Sigmoid colon (tissue), 4 donors: ENCODE data around the gene SND1.

ENCODE experiments used
- EP300 ChIP-seq, 4 donors: sonication (generic); formaldehyde crosslinking; IDR thresholded peaks; one replicate each; pipeline ENCODE4 v1.6.1; 2017; ENCODE audit warnings: antibody characterized with exemption in 4 of 4
- POLR2AphosphoS5 ChIP-seq, 4 donors: sonication (generic); formaldehyde crosslinking; IDR thresholded peaks; one replicate each; pipeline ENCODE4 v1.6.1; 2017; ENCODE audit warnings: antibody characterized with exemption in 4 of 4
- TF ChIP-seq, protein P1 (sequence below), 4 experiments: fragments of 450-650 bp in 3 of 4; fragments of 200-600 bp in 1 of 4; IDR thresholded peaks; one replicate each; pipeline ENCODE4 v1.5.1; 2016 to 2019; ENCODE audit warnings: antibody characterized with exemption in 4 of 4, mild to moderate bottlenecking in 3 of 4, moderate library complexity in 2 of 4

DNA sequence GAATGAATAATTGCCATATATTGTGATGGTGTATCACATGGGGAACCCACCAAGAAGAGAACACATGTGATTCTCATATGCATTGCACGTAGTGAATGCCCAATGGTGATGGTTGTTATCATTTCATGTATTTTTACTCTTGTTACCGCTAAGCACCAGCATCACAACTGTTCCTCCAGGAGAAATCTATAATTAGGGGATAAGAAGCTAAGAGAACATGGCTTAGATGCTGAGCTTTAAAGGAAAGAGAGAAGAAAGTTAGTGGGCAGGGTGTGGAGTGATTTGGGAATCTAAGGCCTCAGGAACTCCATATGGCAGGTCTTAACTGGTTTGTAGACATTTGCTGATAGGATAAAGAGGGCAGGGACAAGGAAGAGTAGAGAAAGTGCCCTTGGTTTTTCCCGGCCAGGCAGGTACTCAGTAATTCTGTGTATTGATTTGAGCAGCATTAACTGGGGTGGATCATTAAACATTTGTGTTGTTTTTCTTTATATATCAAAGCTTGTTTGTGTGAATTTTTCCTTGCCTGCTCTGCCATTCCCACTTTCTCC lies 233.3 kb downstream of the SND1 start:
- TF ChIP-seq, protein P1, sequence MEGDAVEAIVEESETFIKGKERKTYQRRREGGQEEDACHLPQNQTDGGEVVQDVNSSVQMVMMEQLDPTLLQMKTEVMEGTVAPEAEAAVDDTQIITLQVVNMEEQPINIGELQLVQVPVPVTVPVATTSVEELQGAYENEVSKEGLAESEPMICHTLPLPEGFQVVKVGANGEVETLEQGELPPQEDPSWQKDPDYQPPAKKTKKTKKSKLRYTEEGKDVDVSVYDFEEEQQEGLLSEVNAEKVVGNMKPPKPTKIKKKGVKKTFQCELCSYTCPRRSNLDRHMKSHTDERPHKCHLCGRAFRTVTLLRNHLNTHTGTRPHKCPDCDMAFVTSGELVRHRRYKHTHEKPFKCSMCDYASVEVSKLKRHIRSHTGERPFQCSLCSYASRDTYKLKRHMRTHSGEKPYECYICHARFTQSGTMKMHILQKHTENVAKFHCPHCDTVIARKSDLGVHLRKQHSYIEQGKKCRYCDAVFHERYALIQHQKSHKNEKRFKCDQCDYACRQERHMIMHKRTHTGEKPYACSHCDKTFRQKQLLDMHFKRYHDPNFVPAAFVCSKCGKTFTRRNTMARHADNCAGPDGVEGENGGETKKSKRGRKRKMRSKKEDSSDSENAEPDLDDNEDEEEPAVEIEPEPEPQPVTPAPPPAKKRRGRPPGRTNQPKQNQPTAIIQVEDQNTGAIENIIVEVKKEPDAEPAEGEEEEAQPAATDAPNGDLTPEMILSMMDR (IDR thresholded peaks at IDR 0.05) = no peak
- TF ChIP-seq EP300 (IDR thresholded peaks at IDR 0.05) = no peak
- TF ChIP-seq POLR2AphosphoS5 (IDR thresholded peaks at IDR 0.05) = no peak
